Stimulated activated CD8-positive, alpha-beta memory T cell treated with anti-CD3 and anti-CD28 coated beads, Interleukin-15, amount 100 ng/mL, for 1 hour (primary cell): ENCODE data around the gene SCN8A.
"Not testable (repeated sequence)": the region's sequence is repeated elsewhere in the genome, so short reads cannot be mapped to it uniquely, and the experiment has no call there.

Experiments used
- DNase-seq: peaks from one replicate; pipeline ENCODE4 v3.0.0-alpha.2; 2020; ENCODE audit warnings: low read depth

Gene SCN8A

DNA sequence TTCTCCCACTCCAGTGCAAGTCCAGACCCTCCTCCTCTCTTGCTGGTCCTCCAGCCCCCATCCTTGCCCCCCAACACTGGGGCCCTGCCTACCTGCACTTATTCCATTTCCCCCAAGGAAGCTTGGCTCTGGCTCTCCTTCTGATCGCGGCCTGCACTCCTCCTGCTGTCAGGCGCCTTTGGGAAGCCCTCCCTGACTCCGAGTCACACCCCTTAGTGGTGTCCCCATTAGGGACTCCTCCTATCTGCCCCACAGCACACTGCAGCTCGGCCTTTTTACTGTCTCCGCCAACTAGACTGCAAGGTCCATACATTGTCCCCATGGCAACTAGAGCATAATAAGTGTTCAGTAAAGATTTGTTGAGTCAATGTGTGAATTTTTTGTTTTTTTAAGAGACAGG, 224.5 kb downstream of the SCN8A start:
- DNase-seq = no peak

DNA sequence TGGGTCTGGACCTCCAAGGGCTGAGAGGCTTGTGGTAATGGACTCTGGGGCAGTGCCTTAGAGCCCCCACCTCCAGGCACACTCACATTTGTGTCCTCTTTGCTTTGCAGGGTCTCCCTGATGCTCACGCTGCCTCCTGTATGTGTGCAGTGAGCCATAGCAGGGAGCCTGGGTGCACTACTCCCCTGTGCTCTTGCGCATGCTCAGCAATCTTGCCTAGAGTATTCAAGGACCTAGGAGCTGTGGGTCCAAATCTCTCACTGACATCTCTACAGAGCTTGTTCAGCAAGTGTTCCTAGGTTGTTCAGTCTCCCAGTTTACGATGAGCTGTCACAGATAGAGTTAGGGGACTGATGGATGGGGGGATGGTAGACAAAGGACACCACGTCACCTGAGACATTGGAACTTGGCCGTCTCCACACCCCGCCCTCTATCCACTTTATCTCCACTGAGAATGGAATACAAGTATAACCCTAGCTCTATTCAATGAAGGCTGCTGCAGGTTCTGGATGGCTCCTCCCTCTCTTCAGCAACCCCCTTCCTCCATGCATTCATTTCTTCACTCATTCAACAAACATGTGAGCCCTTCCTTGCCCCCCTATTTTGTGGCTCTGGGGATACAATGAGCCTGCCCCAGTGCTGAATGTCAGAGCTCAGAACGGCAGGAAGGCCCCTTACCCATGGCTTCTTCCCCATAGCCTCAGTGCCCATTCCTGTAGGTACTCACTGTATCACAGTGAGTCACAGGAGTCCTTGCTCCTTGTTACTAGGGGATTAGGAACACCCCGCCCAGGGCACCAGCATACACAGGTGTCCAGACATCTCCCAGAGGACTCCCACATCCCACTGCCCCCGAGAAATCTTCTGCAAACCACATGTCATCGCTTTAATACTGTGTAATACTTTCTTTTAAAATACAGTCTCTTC, 226.3 kb downstream of the SCN8A start:
- DNase-seq = no peak

DNA sequence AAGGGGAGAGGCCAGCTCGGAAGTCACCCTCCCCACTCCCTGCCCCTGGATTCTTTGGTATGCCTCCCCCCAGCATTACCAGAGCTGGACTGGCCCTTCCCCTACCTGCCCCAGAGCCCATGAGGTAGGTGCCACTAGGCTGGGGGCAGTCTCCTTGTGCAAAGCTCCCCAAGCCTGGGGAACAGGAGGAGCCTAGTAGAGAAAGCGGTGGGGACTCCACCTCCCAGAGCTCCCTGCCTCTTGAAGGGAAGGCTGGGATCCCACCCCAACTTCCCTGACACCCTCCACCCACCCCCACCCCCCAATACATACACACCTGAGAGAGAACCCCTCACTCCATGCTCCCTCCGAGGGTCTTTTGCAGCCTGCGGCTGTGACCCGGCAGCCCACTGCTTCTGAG, 227.1 kb downstream of the SCN8A start:
- no peak for DNase-seq

DNA sequence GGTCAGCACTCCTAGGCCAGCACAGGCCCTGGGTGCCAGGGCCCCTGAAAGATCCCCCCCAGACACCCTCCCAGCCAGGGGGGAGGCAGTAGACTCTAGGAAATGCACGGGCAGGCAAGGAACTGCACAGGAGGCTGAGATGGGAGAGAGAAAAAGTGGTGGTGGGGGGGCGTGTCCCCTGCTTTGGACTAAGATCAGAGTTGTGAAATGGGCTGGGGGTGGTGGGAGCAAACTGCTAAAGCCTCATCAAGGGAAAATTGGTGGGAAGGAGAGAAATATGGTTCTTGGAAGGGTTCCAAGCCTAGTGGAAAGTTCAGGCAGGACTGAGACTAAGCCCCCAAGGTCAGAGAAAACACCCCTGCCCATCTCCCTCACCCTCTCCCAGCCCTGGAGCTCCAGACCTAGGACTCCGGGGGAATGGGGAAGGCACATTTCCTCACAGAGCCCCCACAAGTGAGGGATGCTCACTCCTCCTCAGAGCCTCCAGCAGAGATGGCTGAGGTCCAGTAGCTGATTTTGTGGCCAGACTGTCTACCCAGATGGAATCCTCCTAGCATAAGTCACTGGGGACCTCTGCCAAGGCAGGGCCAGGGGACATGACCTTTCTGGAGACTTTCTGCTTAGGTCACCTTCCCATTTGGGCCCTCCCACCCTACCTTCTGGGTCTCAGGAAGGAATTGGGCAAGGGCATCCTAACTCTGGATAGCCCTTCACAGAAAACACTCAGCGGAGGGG, 227.7 kb downstream of the SCN8A start:
- no peak for DNase-seq

DNA sequence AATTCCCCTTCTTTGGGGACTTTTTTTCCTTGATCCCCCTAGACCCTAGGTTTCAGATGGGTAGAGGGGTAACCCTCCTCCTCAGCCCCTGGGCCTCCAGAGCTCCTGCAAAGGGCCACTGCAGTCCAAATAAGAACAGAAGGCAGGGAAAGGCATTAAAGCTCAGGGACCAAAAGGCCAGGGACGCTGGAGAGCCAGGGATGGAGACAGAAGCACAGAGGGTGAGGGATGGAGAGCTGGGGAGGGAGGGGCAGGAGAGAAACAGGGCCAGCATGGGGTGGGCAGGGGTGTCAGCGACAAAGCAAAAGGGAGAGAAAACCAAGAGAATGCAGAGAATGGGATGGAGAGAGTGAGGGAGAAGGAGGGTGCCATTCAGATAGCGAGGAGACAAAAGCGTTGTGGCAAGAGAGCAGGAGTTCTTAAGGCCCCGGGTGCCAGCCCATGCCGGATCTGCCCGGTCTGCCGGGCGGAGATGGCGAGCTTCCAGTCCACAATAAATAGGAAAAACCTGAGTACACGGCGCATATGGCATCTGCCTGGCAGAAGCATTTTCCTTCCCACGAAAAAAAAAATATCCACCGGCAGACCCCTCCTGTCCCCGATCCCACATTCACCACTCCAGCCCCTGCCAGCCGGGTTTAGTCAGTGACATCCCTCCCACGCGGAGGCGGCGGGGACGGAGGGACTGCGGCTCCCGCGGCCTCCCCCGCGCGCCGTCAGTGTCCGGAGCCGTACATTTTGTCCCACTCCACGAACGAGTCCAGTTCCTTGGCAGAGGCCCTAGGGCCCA, 228.9 kb downstream of the SCN8A start:
- no peak for DNase-seq

DNA sequence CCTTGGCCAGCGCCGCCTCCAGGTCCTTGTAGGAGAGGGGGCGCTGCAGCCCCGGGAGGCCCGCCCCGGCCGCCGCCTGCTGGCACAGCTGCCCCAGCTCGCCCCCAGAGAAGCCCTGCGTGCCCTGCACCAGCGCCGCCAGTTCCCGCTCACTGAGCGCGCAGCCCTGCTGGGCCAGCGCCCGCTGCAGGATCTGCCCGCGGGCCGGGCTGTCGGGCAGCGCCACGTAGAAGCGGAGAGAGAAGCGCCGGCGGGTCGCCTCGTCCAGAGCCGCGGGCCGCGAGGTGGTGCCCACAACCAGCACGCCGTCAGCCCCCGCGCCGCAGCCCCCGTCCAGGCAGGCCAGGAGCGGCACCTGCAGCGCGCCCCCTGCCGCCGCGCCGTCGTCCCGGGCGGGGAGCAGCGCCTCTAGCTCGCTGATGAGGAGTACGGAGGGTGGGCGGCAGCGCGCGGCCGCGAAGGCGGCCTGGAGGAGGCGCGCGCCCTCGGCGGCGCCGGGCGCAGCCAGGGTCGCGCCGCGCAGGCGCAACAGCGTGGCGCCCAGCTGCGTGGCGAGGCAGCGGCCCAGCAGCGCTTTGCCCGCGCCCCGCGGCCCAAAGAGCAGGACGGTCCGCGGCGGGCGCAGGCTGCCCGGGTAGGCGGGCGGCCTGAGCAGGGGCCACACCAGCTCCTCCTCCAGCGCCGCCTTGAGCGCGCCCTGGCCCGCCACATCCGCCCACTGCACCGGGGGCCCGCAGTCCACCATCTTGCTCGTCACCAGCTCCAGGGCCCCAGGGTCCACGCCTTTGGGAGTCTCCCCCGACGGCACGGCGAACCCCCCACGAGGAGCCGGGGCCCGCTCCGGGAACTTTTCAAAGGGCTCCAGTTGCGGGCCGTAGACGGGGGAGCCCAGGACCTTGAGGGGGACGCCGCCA, 229.8 kb downstream of the SCN8A start:
- DNase-seq = peak; percentile 52

DNA sequence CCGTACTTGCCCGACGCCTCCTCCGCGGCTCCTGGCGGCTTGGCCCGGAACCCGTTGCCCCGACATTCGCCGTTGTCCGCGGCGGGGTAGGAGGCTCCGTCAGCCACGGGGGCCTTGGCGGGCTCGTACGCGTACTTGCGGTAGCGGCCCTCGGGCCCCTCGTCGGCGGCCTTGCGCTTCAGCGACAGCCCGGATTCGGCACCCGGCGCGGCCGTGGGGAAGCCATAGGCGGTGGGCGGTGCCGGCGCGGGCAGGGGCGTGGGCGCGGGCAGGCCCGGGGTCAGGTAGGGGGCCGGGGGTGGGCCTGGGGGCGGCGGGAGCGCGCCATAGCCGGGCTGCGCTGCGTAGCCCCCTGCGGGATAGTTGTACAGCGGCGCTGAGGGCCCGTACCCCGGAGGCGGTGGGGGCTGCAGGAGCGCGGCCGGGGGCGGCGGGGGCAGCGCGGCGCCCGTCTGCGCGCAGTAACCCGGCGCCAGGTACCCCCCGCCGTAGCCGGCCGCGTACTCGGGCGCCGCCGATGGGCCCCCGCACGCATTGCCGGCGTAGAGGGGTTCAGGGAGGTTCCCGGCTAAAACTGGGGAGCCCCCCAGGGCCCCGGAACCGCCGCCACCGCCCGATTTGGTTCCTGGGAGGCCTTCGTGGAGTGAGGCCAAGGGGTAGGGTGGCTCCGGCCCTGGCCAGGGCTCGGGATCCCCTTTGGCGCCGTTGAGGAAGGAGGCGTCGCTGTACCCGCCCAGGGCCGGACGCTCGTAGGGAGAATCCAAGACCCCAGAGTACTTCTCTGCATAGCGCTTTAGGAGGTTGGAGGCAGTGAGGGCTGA, 230.6 kb downstream of the SCN8A start:
- no peak for DNase-seq

DNA sequence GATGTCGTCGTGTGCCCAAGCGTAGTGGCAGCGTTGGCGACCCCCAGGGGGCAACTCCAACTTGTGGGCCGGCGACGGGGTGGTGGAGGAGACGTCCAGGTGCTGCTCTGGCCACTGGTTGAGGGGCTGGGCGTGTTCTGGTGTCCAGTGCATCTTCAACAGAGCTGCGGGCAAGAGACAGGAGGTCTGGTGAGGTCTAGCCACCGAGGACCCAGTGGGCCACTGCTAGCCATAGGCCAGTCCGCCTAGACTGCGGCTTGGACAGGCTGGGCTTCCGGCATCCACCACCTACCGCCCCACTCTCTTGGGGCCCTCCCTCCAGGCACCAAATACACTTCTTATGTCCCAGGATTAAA, 231.2 kb downstream of the SCN8A start:
- no peak for DNase-seq

DNA sequence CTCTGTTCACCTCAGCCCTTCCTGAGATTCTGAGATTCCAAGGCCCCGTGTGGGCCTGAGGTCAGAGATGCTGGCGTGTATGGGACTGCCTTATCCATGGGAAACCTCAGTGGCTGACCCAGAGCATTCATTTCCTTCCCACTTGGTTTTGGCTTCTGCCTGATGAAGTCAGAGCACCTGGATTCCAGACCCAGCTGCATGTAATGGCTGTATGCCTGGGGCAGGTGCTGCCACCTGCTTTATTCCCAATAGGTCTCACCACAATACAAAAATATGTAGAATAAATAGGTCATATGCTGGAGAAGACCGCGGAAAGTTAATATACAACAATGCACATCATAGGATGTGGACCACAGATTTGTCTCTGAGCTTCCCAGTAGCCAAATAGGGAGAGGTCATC, 231.9 kb downstream of the SCN8A start:
- no peak for DNase-seq

DNA sequence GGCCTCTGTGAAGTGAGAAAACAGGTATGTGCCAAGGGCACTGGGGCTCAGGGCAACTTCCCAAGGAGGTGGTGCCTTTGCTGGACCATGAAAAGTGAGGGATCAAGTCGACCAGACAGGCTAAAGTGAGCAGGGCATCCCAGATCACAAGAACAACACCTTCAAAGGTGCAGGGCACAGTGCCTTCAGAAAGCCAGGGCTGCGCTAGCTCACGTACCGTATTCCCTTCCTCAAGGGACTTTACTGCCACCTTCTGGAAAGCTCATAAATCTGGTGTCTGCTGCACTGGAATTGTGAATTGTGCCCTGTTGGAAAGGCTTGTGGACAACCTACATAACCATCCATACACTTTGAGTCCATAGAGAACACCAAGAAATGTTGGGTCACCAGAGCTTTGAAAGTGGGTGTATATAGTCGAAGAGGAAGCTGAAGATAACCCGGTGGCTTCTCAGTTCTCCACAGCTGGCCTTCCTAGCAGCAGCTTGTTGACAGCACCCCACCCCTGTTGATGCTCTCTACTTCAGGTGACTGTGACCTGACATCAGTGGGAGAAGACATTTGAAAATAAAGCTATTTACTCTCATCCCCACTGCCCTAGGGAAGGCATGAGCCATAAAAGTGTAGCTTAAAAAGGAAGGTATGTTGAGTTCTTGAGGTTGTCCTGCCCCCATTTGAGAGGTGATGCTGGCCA, 233.0 kb downstream of the SCN8A start:
- no peak for DNase-seq

DNA sequence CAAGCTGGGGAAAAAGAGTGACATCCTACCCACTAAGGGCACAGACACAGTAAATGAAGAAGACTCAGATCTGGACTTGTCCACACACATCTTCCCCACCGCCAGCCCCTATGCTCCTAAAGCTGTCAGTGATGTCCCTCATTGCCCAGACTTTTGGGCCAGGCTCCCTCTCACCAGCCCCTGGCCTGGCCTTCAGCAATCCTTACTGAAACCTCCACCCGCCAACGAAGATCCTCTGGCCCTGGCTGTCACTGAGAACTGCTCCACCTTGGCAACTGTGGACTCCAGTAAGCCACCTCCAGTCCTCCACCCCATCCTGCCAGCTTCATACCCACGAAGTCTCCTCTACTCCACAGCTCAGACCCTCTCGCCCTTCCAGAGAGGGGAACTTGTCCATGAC, 234.2 kb downstream of the SCN8A start:
- DNase-seq = no peak

DNA sequence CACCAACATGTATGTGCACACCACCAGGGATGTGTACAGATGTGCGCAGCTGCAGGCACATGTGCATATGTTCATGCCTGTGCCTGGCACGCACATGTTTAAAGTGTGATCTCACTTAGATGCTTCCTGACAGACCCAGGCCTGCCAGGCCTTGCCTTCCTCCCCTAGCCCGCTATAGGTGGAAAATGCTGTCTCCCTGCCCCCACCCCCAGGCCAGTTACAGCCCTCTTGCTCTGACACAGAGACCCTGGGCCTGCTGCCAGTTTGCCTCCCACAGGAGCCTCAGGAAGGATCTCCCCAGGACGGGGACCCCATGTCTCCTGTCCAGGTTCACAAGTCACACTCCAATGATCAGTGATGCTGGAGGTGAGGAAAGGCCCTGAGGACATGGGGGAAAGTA, 235.8 kb downstream of the SCN8A start:
- DNase-seq = no peak

DNA sequence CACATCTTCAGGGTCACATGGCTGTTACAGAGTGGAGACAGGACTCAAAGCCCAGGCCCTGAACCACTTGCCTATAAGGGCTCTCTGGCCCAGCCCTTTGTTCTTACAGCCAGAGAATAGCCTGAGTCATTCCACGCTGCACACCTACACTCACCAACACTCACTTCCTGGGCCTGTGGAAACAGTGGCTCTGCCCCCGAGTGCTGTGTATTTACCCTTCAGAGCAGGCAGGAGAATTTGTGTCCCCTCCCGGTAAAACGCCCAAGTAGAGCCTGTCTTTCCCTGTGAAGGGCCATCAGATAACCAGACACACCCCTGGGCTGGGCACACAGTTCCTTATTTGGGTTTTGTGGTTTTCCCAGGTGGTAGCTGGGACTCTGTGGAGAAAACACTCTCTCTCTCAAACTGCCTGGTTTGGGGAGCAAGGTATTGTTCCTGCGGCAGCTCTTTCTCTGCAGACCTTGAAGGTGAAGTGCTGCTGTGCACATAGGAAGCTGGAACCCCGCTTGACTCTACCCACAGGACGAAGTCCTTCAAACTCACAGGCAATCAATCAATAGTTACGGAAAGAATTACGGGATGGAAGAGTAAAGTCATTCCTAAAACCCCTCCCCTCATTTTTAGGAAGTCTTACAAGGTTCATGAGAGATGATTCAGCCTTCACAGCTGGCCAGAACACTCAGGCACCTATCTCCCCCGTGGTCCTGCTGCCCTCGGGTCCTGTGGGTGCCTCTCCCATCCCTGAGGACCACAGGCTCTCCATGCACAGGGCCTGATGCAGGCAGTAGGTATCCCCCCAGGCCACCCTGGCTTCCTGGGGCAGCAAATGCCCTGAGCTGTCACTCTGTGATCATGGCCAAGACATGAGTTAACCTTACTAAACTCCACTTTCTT, 237.1 kb downstream of the SCN8A start:
- no peak for DNase-seq

DNA sequence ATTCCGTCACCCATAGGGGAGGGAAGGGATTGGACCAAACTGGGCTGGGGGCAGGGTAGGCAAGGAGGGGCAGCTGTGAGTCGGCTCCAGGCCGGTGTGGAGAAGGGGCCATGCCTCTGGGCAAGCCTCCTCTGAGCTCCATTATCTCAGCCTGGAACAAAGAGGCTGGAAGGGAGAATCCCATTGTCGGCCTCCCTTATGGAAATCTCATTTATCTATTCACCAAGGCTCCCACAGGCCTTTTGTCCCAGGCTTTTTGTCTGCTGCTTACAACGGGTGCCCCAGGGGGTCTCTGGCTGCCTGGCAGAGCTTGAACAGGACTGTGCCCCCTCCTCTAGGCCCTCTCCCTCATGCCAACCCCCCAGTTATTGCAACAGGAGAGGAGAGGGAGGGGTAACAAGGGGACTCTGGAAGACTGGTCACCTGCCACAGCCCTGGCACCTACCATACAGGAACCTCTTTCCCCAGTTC, 238.0 kb downstream of the SCN8A start:
- no peak for DNase-seq

DNA sequence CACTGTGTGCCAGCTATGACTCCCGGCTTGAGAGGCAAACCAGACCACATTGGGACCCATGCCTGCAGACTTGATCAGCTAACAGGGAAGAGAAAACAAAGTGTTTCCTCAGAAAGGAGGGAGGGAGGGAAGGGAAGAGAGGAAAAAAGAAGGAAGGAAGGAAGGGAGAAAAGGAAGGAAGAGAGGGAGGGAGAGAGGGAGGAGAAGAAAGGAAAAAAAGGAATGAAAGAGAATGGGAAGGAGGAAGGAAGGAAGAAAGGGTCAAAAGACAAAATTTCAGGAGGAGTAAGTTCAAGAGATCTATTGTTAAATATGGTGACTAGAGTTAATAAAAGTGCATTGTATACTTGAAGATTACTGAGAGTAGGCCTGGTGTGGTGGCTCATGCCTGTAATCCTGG, 238.6 kb downstream of the SCN8A start:
- no peak for DNase-seq

DNA sequence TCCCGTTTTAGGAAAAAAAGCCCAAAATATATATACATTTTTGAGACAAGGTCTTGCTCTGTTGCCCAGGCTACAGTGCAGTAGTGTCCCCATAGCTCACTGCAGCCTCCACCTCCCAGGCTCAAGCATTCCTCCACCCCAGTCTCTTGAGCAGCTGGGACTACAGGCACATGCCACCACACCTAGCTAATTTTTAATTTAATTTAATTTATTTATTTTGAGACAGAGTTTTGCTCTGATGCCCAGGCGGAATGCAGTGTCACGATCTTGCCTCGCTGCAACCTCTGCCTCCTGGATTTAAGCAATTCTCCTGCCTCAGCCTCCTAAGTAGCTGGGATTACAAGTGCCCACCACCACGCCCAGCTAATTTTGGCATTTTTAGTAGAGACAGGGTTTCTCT, 240.8 kb downstream of the SCN8A start:
- DNase-seq = not testable (repeated sequence)

DNA sequence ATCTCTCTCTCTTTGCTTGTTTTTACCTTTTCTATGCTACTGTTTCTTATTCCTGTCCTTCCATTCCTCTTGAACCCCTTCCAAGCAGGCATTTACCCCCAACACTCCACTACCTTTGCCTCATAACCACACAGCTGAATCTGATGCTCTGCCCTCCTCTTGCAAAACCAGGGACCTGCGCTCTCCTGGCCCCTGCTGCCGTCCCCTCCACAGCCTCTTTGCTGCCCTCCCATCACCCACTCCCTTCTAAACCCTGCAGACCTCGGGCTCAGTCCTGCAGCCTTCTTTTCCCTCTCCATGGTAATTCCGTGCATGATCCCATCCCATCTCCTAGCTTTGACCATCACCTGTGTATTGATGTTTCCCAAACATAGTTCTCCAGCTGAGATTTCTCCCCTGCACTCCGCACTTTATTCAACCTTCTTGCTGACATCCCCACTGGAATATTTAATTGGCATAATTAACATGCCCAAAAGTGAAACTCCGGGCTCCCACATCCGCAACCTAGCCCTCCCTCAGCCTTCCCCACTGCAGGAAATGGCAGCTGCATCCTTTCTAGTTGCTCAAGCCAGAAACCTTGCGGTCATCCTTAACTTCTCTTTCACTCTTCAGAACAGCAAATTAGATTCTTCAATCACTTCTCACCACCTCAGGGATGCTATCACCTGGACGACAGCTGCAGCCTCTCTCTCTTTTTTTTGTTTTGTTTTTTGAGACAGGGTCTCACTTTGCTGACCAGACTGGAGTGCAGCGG, 241.5 kb downstream of the SCN8A start:
- DNase-seq = no peak
